WTC11 (cell line): ENCODE data around the gene RAI14.

Experiments used
- CTCF ChIP-seq: fragments of 200-600 bp; IDR thresholded peaks from 2 replicates; pipeline ENCODE4 v1.8.0; 2022; ENCODE audit warnings: antibody characterized with exemption
- NR2C2 ChIP-seq: sonication (generic); formaldehyde crosslinking; IDR thresholded peaks from 2 replicates; pipeline ENCODE4 v1.8.0; 2022; ENCODE audit warnings: mild to moderate bottlenecking, missing genetic modification reagents
- ZNF281 ChIP-seq: sonication (generic); formaldehyde crosslinking; IDR thresholded peaks from 2 replicates; pipeline ENCODE4 v1.8.0; 2023; ENCODE audit warnings: mild to moderate bottlenecking, missing genetic modification reagents
- ZSCAN18 ChIP-seq: fragments of 250-450 bp; sonication (Bioruptor Pico); IDR thresholded peaks from 2 replicates; pipeline ENCODE4 v2.1.2; 2022; ENCODE audit warnings: mild to moderate bottlenecking, moderate library complexity

GRCh38 chr5:34778091-34778850 lies 122.1 kb downstream of the RAI14 start:
- TF ChIP-seq ZSCAN18, result no peak
- TF ChIP-seq NR2C2 (CRISPR knock-in tag), result no peak
- no peak for TF ChIP-seq CTCF
- no peak for TF ChIP-seq ZNF281 (CRISPR knock-in tag)
